ENCODE results near the gene PIK3C2A. TPM values are rescaled to one million over a fixed set of nuclear protein-coding genes. Genes with fewer than 3 reads are reported as not detected.

The PIK3C2A gene
- total RNA-seq, 1 donor from 2014 or later: 45.7 TPM

Other genes with a start within 250 kb of the PIK3C2A start
- gene PLEKHA7, start 193.6 kb downstream of the PIK3C2A start, total RNA-seq: 5.5 TPM
- gene RPS13, start 130.3 kb downstream of the PIK3C2A start, total RNA-seq: 1,606 TPM
- gene NUCB2, start 68.8 kb upstream of the PIK3C2A start, total RNA-seq: 69.7 TPM
- gene NCR3LG1, start 143.8 kb upstream of the PIK3C2A start, total RNA-seq: 12.0 TPM
- 11.4 TPM for gene KCNJ11, start 180.7 kb upstream of the PIK3C2A start, total RNA-seq

Data from occipital lobe (tissue), 1 donor.